HepG2 (cell line): ENCODE data around the gene PRR36. TPM values are rescaled to one million over a fixed set of nuclear protein-coding genes. Genes with fewer than 3 reads are reported as not detected.

ENCODE experiments used
- ATAC-seq: fragments of 200-7000 bp; cut with Tn5 transposase; 3 replicates; pipeline ENCODE4 v1.9.1; 2020; ENCODE audit warnings: mild to moderate bottlenecking, moderate library complexity
- BruUV-seq: library from RNA; stranded (reverse); fragments of 400-500 nt; replicated peaks from 2 replicates; lab custom pipeline; 2021; lab: Mats Ljungman, UMichigan
- CTCF ChIA-PET: fragments of 300-600 bp; formaldehyde crosslinking; extraction: SDS; loops from one replicate; lab custom pipeline; 2021; ENCODE audit warnings: low total read pairs, inconsistent platforms, low intra/inter-chr PET ratio; lab: Yijun Ruan, JAX
- POLR2A ChIA-PET: fragments of 350-600 bp; sonication (Branson Sonifier 250); formaldehyde crosslinking; loops from one replicate; lab custom pipeline; 2020; ENCODE audit warnings: antibody characterized with exemption, inconsistent platforms; lab: Yijun Ruan, JAX
- DNase-seq: peaks from one replicate; pipeline ENCODE4 v3.0.0-alpha.2; 2015; ENCODE audit warnings: low spot score
- FAIRE-seq: peaks from 3 replicates; lab custom pipeline; 2011; peaks lifted over from hg19 to GRCh38; lab: Jason Lieb, UNC
- H2AFZ ChIP-seq: one replicate; pipeline ENCODE4 v1.6.1; 2011; ENCODE audit warnings: low read length, inconsistent platforms
- H3K27ac ChIP-seq: fragments of 300-600 bp; 3 replicates; pipeline ENCODE4 v1.8.0; 2011; ENCODE audit warnings: mixed run types, mild to moderate bottlenecking, mixed read lengths, low read length, inconsistent platforms; ENCODE audit not compliant: insufficient read depth; ENCODE audit errors: extremely low read length
- H3K27me3 ChIP-seq, 2 experiments: fragments of 200-600 bp in 1 of 2; 2 replicates in 1 of 2; 3 replicates in 1 of 2; pipeline versions ENCODE4 v1.6.0 to v1.8.0; 2011; ENCODE audit warnings: low read length in 2 of 2, mild to moderate bottlenecking in 2 of 2, moderate library complexity in 2 of 2, inconsistent platforms in 1 of 2; ENCODE audit not compliant: insufficient read depth in 2 of 2, control insufficient read depth in 1 of 2
- H3K36me3 ChIP-seq, 2 experiments: fragments of 200-600 bp in 1 of 2; replicated peaks in 1 of 2; 2 replicates in 1 of 2; 3 replicates in 1 of 2; pipeline versions ENCODE4 v1.5.1 to v1.8.0; 2011; ENCODE audit warnings: low read length in 2 of 2, inconsistent platforms in 1 of 2; ENCODE audit not compliant: insufficient read depth in 2 of 2, control insufficient read depth in 1 of 2
- H3K4me1 ChIP-seq: 2 replicates; pipeline ENCODE4 v1.5.1; 2012; ENCODE audit warnings: low read length, inconsistent platforms; ENCODE audit not compliant: insufficient read depth
- H3K4me2 ChIP-seq: 2 replicates; pipeline ENCODE4 v1.6.0; 2011; ENCODE audit warnings: low read depth, low read length, inconsistent platforms
- H3K4me3 ChIP-seq, 3 experiments: fragments of 200-600 bp in 1 of 3; sonication (generic), shearing (Covaris generic) in 1 of 3; replicated peaks in 1 of 3; 2 replicates each; pipeline ENCODE4 v1.5.1; 2011 to 2016; ENCODE audit warnings: low read length in 3 of 3, inconsistent platforms in 2 of 3, low read depth in 2 of 3, mild to moderate bottlenecking in 2 of 3, control low read depth in 1 of 3, mixed read lengths in 1 of 3; ENCODE audit not compliant: insufficient read depth in 1 of 3
- H3K79me2 ChIP-seq: one replicate; pipeline ENCODE4 v1.6.1; 2011; ENCODE audit warnings: low read length, inconsistent platforms; ENCODE audit not compliant: insufficient read depth
- H3K9ac ChIP-seq: 2 replicates; pipeline ENCODE4 v1.6.0; 2011; ENCODE audit warnings: mild to moderate bottlenecking, low read depth, low read length, inconsistent platforms; ENCODE audit not compliant: insufficient read depth
- H3K9me3 ChIP-seq: 2 replicates; pipeline ENCODE4 v1.5.1; 2012; ENCODE audit warnings: mild to moderate bottlenecking, low read length
- H4K20me1 ChIP-seq: 2 replicates; pipeline ENCODE4 v1.6.0; 2011; ENCODE audit warnings: inconsistent platforms, mild to moderate bottlenecking, low read length, moderate library complexity; ENCODE audit not compliant: insufficient read depth
- MXI1 ChIP-seq: IDR thresholded peaks from 3 replicates; pipeline ENCODE4 v1.6.1; 2012; ENCODE audit warnings: low read depth, low read length, inconsistent platforms, borderline replicate concordance
- SIN3A ChIP-seq: IDR thresholded peaks from 2 replicates; pipeline ENCODE4 v1.6.1; 2011; ENCODE audit warnings: low read depth, mild to moderate bottlenecking, control low read depth, low read length, borderline replicate concordance
- YY1 ChIP-seq: IDR thresholded peaks from 2 replicates; pipeline ENCODE4 v1.6.1; 2011; ENCODE audit warnings: low read length, low read depth, moderate library complexity, mild to moderate bottlenecking; ENCODE audit not compliant: insufficient read depth, insufficient replicate concordance
- WGBS: methylation state at CpG from one replicate; pipeline ENCODE4 v1.1.6; 2017; ENCODE audit warnings: low lambda C conversion rate; 5-methylcytosine and 5-hydroxymethylcytosine counted together
- in situ Hi-C: cut with HindIII; loops from 2 replicates; pipeline ENCODE4 v1.10.0; 2017; ENCODE audit warnings: low pct_unique_long_range_greater_than_20kb; ENCODE audit not compliant: extremely low pct_ligation_motif_present
- intact Hi-C: fragments of 100-400 bp; cut with micrococcal nuclease; formaldehyde crosslinking; loops from one replicate; pipeline ENCODE4 v1.10.0; 2022; ENCODE audit not compliant: unreplicated experiment
- polyA plus RNA-seq, 8 experiments: library from polyadenylated mRNA; depleted of rRNA in 3 of 8; stranded (reverse) in 7 of 8; unstranded in 1 of 8; fragments of >200 nt; fragmentation: Illumina TruSeq in 4 of 8; extraction: Trizol in 4 of 8; gene quantifications; 2 replicates each; pipeline versions ENCODE4 v1.2.1 to v1.2.3, GENCODE V29; 2011 to 2016; ENCODE audit warnings: low read depth in 4 of 8, missing spikeins in 1 of 8, mixed read lengths in 1 of 8; ENCODE audit not compliant: insufficient read depth in 1 of 8
- total RNA-seq, 5 experiments: library from RNA; depleted of rRNA; stranded (reverse); fragments of >200 nt; fragmentation: Illumina TruSeq; extraction: Trizol; gene quantifications; 2 replicates each; pipeline ENCODE4 v1.2.3, GENCODE V29; 2016; ENCODE audit warnings: low read depth in 1 of 5
- TF ChIP-seq, protein P1 (sequence below): IDR thresholded peaks from 2 replicates; pipeline ENCODE4 v1.6.1; 2016; ENCODE audit warnings: low read depth
- TF ChIP-seq, protein P2 (sequence below): sonication (generic); formaldehyde crosslinking; IDR thresholded peaks from 2 replicates; pipeline ENCODE4 v1.4.0; 2020; ENCODE audit warnings: mild to moderate bottlenecking, missing genetic modification reagents
- TF ChIP-seq, protein P3 (sequence below): sonication (generic); formaldehyde crosslinking; IDR thresholded peaks from 2 replicates; pipeline ENCODE4; 2020; ENCODE audit warnings: missing genetic modification reagents, mild to moderate bottlenecking, borderline replicate concordance

The PRR36 gene
- total and polyA plus RNA-seq, 2 of the 13 experiments (the other 11 are each of a cell fraction or from before 2014, with no cell fraction given), result 0.07 to 0.17 TPM

GRCh38 chr19:7869910-7870511 lies 4.2 kb downstream of the PRR36 start:
- H3K4me1 ChIP-seq, result peaks cover 65% of the 10 kb centered on the region
- H3K27me3 ChIP-seq, result peaks cover 0 to 4% of the 10 kb centered on the region in 2 experiments; a peak in 1 of 5 replicates
- BruUV-seq, result no TSS peak
- no peaks in the 10 kb centered on the region for H3K36me3 ChIP-seq
- peak overlapping the region; percentile 53 to 74 (median 65) for H3K4me3 ChIP-seq
- H3K27ac ChIP-seq, result peak overlapping the region; percentile 78
- in situ Hi-C loops (no loop called here), intact Hi-C loops (loop anchor here (10.0 kb wide), 1 partner anchor 1135 kb away; the partner anchor contains the start of genes GPR108 and TRIP10)
- H2AFZ ChIP-seq, result no peak overlapping the region
- DNase-seq (peak; percentile 87), ATAC-seq (peak; percentile 46), FAIRE-seq (no peak)
- 2% methylated on average over 30 of the region's 30 CpGs for WGBS
- no peaks in the 10 kb centered on the region for H3K79me2 ChIP-seq
- TF ChIP-seq, protein P1, sequence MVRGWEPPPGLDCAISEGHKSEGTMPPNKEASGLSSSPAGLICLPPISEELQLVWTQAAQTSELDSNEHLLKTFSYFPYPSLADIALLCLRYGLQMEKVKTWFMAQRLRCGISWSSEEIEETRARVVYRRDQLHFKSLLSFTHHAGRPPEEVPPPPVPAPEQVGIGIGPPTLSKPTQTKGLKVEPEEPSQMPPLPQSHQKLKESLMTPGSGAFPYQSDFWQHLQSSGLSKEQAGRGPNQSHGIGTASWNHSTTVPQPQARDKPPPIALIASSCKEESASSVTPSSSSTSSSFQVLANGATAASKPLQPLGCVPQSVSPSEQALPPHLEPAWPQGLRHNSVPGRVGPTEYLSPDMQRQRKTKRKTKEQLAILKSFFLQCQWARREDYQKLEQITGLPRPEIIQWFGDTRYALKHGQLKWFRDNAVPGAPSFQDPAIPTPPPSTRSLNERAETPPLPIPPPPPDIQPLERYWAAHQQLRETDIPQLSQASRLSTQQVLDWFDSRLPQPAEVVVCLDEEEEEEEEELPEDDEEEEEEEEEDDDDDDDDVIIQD (CRISPR knock-in tag), result peak; percentile 85; the same call in 1 of the 2 replicates
- TF ChIP-seq, protein P2, sequence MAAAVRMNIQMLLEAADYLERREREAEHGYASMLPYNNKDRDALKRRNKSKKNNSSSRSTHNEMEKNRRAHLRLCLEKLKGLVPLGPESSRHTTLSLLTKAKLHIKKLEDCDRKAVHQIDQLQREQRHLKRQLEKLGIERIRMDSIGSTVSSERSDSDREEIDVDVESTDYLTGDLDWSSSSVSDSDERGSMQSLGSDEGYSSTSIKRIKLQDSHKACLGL, result no peak
- TF ChIP-seq, protein P3, sequence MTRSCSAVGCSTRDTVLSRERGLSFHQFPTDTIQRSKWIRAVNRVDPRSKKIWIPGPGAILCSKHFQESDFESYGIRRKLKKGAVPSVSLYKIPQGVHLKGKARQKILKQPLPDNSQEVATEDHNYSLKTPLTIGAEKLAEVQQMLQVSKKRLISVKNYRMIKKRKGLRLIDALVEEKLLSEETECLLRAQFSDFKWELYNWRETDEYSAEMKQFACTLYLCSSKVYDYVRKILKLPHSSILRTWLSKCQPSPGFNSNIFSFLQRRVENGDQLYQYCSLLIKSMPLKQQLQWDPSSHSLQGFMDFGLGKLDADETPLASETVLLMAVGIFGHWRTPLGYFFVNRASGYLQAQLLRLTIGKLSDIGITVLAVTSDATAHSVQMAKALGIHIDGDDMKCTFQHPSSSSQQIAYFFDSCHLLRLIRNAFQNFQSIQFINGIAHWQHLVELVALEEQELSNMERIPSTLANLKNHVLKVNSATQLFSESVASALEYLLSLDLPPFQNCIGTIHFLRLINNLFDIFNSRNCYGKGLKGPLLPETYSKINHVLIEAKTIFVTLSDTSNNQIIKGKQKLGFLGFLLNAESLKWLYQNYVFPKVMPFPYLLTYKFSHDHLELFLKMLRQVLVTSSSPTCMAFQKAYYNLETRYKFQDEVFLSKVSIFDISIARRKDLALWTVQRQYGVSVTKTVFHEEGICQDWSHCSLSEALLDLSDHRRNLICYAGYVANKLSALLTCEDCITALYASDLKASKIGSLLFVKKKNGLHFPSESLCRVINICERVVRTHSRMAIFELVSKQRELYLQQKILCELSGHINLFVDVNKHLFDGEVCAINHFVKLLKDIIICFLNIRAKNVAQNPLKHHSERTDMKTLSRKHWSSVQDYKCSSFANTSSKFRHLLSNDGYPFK (CRISPR knock-in tag), result peak; percentile 75; the same call in 1 of the 2 replicates
- TF ChIP-seq MXI1 (0 out of 3 replicates have a peak, but pooled peaks have one; percentile 6), SIN3A (0 out of 2 replicates have a peak, but pooled peaks have one; percentile 13), YY1 (peak; percentile 3)
- ChIA-PET CTCF (interaction anchor here (1.1 to 1.2 kb wide), 2 partner anchors 17 to 33 kb away, joined by 4 to 5 read pairs; partner anchors contain the start of gene MAP2K7), POLR2A (interaction anchor here (1.0 to 3.3 kb wide), 11 partner anchors 9 to 73 kb away, joined by 3 to 67 read pairs (median 15); partner anchors contain the start of genes LRRC8E, MAP2K7, SNAPC2 and TIMM44)
- peak overlapping the region; percentile 62 for H3K9ac ChIP-seq
- H3K9me3 ChIP-seq, result no peaks in the 10 kb centered on the region
- H4K20me1 ChIP-seq, result no peaks in the 10 kb centered on the region; the same call in 1 of the 2 replicates
- peak overlapping the region; percentile 95 for H3K4me2 ChIP-seq
